ENCODE results near the gene CBFA2T3. TPM values are rescaled to one million over a fixed set of nuclear protein-coding genes. Genes with fewer than 3 reads are reported as not detected.

CBFA2T3 gene
- total RNA-seq, result 10 to 100 TPM; 10.1 to 10.5 TPM

GRCh38 chr16:88977018-88977811 is at the start of gene CBFA2T3:
TSS of gene CBFA2T3 (minus strand) at chr16:88977207. CDS start at chr16:88976807, 400 bp downstream.
- no peaks in the 10 kb centered on the region for H3K36me3 ChIP-seq
- TF ChIP-seq, protein P1, sequence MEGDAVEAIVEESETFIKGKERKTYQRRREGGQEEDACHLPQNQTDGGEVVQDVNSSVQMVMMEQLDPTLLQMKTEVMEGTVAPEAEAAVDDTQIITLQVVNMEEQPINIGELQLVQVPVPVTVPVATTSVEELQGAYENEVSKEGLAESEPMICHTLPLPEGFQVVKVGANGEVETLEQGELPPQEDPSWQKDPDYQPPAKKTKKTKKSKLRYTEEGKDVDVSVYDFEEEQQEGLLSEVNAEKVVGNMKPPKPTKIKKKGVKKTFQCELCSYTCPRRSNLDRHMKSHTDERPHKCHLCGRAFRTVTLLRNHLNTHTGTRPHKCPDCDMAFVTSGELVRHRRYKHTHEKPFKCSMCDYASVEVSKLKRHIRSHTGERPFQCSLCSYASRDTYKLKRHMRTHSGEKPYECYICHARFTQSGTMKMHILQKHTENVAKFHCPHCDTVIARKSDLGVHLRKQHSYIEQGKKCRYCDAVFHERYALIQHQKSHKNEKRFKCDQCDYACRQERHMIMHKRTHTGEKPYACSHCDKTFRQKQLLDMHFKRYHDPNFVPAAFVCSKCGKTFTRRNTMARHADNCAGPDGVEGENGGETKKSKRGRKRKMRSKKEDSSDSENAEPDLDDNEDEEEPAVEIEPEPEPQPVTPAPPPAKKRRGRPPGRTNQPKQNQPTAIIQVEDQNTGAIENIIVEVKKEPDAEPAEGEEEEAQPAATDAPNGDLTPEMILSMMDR (IDR thresholded peaks at IDR 0.05), result no peak
- H3K27ac ChIP-seq, result no peak within 1 kb of the TSS
- peak within 1 kb of the TSS; percentile 20 for H3K4me3 ChIP-seq
- H3K9me3 ChIP-seq, result no peaks in the 10 kb centered on the region
- H3K27me3 ChIP-seq, result no peaks in the 10 kb centered on the region
- DNase-seq, result peak; percentile 70
- H3K4me1 ChIP-seq, result no peaks in the 10 kb centered on the region
- H3K9ac ChIP-seq (ENCODE audit: low read depth in 2 of 2, low read length in 2 of 2), result peak within 1 kb of the TSS; percentile 19 to 56
- intact Hi-C loops (cut with DNase I), result no loop called here

- Histone ChIP-seq H3K27ac (no peak overlapping the region), H3K27me3 (no peaks in the 10 kb centered on the region), H3K9ac (ENCODE audit: low read depth in 2 of 2, low read length in 2 of 2) (no peak overlapping the region), H3K4me3 (no peak overlapping the region), H3K9me3 (no peaks in the 10 kb centered on the region), H3K4me1 (no peaks in the 10 kb centered on the region), H3K36me3 (no peaks in the 10 kb centered on the region)
- intact Hi-C loops (cut with DNase I), result no loop called here
- TF ChIP-seq, protein P1 (IDR thresholded peaks at IDR 0.05), result no peak
- DNase-seq, result no peak
Observed at GRCh38 chr16:89026121-89026612, 49.2 kb upstream of the CBFA2T3 start.

GRCh38 chr16:89025636-89026035 is 48.6 kb upstream of the CBFA2T3 start:
- no peak for DNase-seq

DNA sequence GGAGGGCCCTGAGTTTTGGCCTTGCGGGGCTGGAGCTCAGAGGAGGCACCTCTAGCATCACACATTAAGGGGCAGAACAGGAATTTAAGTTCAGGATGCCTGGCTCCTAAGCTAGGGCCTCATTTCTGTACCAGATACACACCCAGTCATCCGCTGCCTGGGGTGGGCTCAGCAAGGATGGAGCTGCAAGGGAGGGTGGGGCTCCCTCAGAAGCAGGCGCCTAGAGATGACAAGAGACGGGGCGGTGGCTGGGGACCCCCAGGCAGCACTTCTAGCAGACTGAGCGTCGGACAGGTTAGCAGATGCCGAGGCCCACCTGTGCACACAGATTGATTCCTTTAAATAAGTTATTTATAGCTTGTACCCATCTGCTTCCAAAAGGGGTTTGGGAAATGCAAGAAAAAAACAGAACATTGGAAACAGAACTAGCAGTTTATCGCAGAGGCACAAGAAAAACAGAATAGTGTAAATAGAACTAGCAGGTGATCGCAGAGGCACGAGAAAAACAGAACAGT is 47.6 kb upstream of the CBFA2T3 start:
- Histone ChIP-seq H3K4me1 (no peaks in the 10 kb centered on the region), H3K9me3 (no peaks in the 10 kb centered on the region), H3K27me3 (no peaks in the 10 kb centered on the region), H3K4me3 (no peak overlapping the region), H3K27ac (no peak overlapping the region), H3K9ac (ENCODE audit: low read depth in 2 of 2, low read length in 2 of 2) (no peak overlapping the region), H3K36me3 (no peaks in the 10 kb centered on the region)
- intact Hi-C loops (cut with DNase I), result no loop called here
- DNase-seq, result no peak
- TF ChIP-seq, protein P1 (IDR thresholded peaks at IDR 0.05), result no peak

More at GRCh38 chr16:89025636-89026035, 48.6 kb upstream of the CBFA2T3 start:
- no peaks in the 10 kb centered on the region for H3K9me3 ChIP-seq
- TF ChIP-seq, protein P1 (IDR thresholded peaks at IDR 0.05), result no peak
- H3K4me3 ChIP-seq, result no peak overlapping the region
- no peaks in the 10 kb centered on the region for H3K36me3 ChIP-seq
- intact Hi-C loops (cut with DNase I), result no loop called here
- H3K27me3 ChIP-seq, result no peaks in the 10 kb centered on the region
- no peak overlapping the region for H3K27ac ChIP-seq
- no peak overlapping the region for H3K9ac ChIP-seq (ENCODE audit: low read depth in 2 of 2, low read length in 2 of 2)
- no peaks in the 10 kb centered on the region for H3K4me1 ChIP-seq

DNA sequence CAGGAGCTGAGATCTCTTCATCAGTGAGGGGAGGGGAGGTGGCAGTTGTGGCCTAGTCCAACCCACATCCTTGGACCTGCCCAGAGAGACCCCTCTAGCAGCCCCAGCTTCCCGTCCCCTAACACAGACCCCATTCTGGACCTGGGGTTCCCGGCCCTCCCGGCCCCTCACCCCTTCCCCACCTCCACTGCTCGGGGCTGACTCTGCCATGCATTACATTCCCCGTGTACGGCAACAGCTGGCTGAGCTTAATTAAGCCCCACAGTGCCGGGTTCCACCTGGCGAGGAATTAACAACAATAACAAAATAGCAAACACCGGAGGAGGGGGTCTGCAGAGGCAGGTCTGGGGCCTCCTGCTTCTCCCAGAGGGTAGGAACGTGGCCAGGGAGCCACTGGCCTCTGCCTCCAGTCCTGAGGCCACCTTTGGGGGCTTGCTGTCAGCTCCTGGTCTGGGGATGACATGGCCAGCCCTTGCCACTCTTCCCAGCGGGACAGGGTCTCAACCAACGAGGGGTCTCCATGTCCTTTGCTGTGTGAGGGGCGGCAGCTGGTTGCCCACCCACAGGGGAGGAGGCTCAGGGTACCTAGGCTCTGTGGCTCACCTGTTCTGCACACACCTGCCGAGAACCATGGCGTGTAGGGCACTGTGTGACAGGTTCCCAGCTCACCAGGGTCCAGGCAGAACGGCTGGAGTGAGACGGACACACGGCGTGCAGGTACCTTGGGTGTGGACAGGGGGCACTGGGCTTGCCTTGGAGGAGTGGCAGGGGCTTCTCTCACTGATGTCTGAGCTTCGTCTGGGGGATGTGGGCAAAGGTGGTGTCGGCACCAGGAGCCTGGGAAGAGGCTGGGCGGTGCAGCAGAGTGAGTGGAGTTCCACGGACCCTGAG is 46.9 kb upstream of the CBFA2T3 start:
- no peak overlapping the region for H3K4me3 ChIP-seq
- H3K27ac ChIP-seq, result no peak overlapping the region
- no peaks in the 10 kb centered on the region for H3K27me3 ChIP-seq
- intact Hi-C loops (cut with DNase I), result no loop called here
- no peak overlapping the region for H3K9ac ChIP-seq (ENCODE audit: low read depth in 2 of 2, low read length in 2 of 2)
- no peaks in the 10 kb centered on the region for H3K36me3 ChIP-seq
- H3K9me3 ChIP-seq, result no peaks in the 10 kb centered on the region
- TF ChIP-seq, protein P1 (IDR thresholded peaks at IDR 0.05), result no peak
- no peaks in the 10 kb centered on the region for H3K4me1 ChIP-seq
- DNase-seq, result no peak

All from colonic mucosa (tissue), 4 donors.